Measurements from ENCODE around the gene CASZ1.

The CASZ1 gene

DNA sequence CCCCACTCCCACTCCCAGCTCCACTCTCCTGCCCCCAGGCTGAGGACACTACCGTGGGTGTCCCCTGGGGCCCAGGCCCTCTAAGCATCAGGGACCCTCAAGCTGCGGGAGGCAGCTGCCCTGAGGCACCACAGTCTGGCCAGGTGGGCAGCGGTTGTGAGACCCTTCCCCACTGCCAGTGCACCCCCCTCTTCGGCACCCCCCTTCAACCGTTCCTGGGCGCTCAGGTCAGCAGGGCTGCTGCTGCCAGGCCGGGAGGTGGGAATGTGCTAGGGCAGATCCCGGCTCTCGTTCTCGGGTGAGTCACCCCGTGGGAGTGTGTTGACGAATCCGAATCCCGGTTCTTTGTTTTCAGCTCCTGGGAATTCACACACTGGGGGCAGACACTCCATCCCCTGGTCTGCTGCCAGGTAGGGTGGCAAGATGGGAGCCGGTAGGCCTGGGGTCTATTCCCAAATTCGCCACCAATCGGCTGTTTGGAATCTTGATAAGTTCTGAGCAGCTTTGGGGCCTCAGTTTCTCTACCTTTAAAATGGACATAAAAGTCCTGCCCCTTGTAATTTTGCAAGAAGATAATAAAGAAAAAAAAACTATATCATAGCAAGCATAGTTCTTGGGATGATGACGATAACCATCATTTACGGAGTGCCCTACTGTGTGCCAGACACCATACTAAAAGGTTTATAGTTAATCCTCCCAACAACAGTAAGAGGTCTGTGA lies 28.5 kb upstream of the CASZ1 start:
- Histone ChIP-seq H3K27me3 (ENCODE audit: control insufficient read depth in 1 of 2, insufficient read depth in 2 of 2, low read length in 2 of 2) (peaks cover 5 to 12% of the 10 kb centered on the region in 2 donors), H3K36me3 (ENCODE audit: control insufficient read depth in 1 of 2, insufficient read depth in 2 of 2, low read length in 2 of 2) (no peaks in the 10 kb centered on the region), H3K4me1 (ENCODE audit: control insufficient read depth in 1 of 2, insufficient read depth in 2 of 2, low read length in 2 of 2) (peaks cover 3 to 11% of the 10 kb centered on the region in 2 donors), H3K9me3 (ENCODE audit: control insufficient read depth in 1 of 2, low read length in 2 of 2) (no peaks in the 10 kb centered on the region), H3K9ac (ENCODE audit: low read depth in 1 of 2, low read length in 2 of 2) (no peak overlapping the region), H3K27ac (ENCODE audit: low read depth, low read length) (no peak overlapping the region), H3K4me3 (ENCODE audit: low read depth in 1 of 2, low read length in 2 of 2) (no peak overlapping the region)

DNA sequence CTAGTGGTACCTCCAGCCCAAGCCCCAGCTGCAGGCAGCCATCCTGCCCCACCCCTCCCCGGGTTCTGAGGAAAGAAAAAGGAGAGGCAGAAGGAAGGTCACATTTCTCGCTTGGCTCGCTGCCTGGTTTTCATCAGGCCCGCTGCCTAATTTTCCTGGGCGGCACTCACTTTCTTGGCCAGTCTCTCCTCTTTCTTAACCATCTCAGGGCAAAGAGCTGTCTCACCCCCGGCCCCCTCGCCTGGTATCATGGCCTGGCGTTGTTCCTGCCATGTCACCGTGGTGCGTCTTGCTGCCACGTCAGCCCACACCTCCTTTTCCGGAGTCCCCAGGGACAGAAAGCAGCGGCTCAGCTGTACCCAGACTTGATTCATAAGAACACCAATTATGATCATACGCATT lies 26.6 kb upstream of the CASZ1 start:
- no peak overlapping the region for H3K27ac ChIP-seq (ENCODE audit: low read depth, low read length)
- peaks cover 14 to 29% of the 10 kb centered on the region in 2 donors for H3K4me1 ChIP-seq (ENCODE audit: control insufficient read depth in 1 of 2, insufficient read depth in 2 of 2, low read length in 2 of 2)
- H3K4me3 ChIP-seq (ENCODE audit: low read depth in 1 of 2, low read length in 2 of 2) = no peak overlapping the region

DNA sequence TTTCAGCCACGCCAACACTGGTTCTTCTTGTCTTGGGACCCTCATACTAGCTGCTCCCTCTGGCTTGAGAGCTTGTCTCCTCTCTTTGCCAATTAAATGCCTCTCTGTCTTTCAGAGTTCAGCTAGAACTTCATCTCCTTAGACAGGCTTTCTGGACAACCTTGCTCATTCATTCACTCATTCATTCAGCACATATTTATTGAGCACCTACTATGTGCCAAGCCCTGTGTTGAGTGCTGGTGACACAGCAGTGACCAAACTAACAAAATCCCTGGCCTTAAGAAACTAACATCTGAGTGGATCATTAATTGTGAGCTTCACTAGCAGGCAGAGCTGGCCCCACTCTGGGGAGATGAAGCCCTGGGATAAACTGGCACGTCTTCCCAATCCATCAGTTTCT lies 24.9 kb upstream of the CASZ1 start:
- Histone ChIP-seq H3K36me3 (ENCODE audit: control insufficient read depth in 1 of 2, insufficient read depth in 2 of 2, low read length in 2 of 2) (no peaks in the 10 kb centered on the region), H3K4me1 (ENCODE audit: control insufficient read depth in 1 of 2, insufficient read depth in 2 of 2, low read length in 2 of 2) (peaks cover 22 to 42% of the 10 kb centered on the region in 2 donors), H3K9me3 (ENCODE audit: control insufficient read depth in 1 of 2, low read length in 2 of 2) (no peaks in the 10 kb centered on the region), H3K4me3 (ENCODE audit: low read depth in 1 of 2, low read length in 2 of 2) (no peak overlapping the region), H3K27me3 (ENCODE audit: control insufficient read depth in 1 of 2, insufficient read depth in 2 of 2, low read length in 2 of 2) (no peaks in the 10 kb centered on the region), H3K9ac (ENCODE audit: low read depth in 1 of 2, low read length in 2 of 2) (no peak overlapping the region), H3K27ac (ENCODE audit: low read depth, low read length) (no peak overlapping the region)

More for the DNA sequence above, 26.6 kb upstream of the CASZ1 start:
- Histone ChIP-seq H3K9ac (ENCODE audit: low read depth in 1 of 2, low read length in 2 of 2) (no peak overlapping the region), H3K9me3 (ENCODE audit: control insufficient read depth in 1 of 2, low read length in 2 of 2) (no peaks in the 10 kb centered on the region), H3K36me3 (ENCODE audit: control insufficient read depth in 1 of 2, insufficient read depth in 2 of 2, low read length in 2 of 2) (no peaks in the 10 kb centered on the region), H3K27me3 (ENCODE audit: control insufficient read depth in 1 of 2, insufficient read depth in 2 of 2, low read length in 2 of 2) (peaks cover 5 to 12% of the 10 kb centered on the region in 2 donors)

DNA sequence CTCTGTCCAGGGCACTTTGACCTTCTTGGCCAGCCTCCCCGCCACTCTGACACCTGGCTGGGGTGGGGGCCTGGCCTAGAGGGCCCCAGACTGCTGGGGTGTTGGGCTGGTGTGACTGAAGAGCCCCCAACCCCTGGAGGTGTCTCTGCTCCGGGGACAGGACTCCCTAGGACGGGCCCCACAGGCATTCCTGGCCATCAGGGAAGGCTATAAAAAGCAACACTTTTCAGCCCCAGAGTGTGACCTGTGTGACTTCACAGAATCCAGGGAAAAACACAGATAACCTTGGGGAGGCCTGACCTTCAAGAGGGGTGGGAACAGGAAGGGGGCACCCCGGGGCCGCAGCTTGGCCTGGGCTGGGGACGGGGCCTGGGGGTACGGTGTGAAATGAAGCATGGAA lies 24.0 kb upstream of the CASZ1 start:
- H3K9me3 ChIP-seq (ENCODE audit: control insufficient read depth in 1 of 2, low read length in 2 of 2) = no peaks in the 10 kb centered on the region
- H3K27me3 ChIP-seq (ENCODE audit: control insufficient read depth in 1 of 2, insufficient read depth in 2 of 2, low read length in 2 of 2) = no peaks in the 10 kb centered on the region
- no peak overlapping the region for H3K27ac ChIP-seq (ENCODE audit: low read depth, low read length)
- H3K4me3 ChIP-seq (ENCODE audit: low read depth in 1 of 2, low read length in 2 of 2) = no peak overlapping the region
- H3K4me1 ChIP-seq (ENCODE audit: control insufficient read depth in 1 of 2, insufficient read depth in 2 of 2, low read length in 2 of 2) = peaks cover 32 to 51% of the 10 kb centered on the region in 2 donors
- H3K9ac ChIP-seq (ENCODE audit: low read depth in 1 of 2, low read length in 2 of 2) = no peak overlapping the region
- no peaks in the 10 kb centered on the region for H3K36me3 ChIP-seq (ENCODE audit: control insufficient read depth in 1 of 2, insufficient read depth in 2 of 2, low read length in 2 of 2)

DNA sequence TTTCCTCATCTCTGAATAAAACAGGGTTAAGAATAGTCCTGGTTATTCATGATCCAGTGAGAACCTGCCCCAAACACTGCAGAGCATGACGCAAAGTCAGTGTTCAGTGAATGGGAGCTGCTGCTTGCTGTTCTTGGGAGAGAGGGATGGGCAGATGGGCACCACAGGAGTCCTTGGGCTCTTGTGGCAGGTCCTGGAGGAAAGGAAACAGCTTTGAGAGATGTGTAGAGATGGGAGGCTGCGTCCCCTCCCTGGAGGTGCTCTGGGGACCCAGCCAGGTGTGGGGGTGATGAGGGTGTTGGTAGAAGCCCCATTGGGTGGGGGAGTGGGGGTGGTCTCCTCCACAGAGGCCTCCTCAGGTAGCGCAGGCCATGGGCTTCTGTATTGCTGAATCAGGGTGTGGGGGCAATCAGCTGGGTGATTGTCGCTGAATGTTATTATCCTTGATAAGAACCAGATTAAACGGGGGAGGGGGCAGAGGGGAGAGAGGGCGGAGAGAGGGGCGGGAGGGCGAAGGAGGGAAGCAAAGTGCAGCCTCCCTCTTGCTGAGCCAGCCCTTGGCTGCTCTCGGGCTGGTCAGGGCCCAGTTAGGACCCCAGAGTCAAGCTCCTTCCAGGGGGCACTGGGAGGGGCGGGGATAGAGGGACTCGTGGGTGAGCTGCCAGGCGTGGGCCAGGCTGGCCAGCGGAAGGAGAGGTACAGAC lies 22.9 kb upstream of the CASZ1 start:
- Histone ChIP-seq H3K4me1 (ENCODE audit: control insufficient read depth in 1 of 2, insufficient read depth in 2 of 2, low read length in 2 of 2) (peaks cover 40 to 62% of the 10 kb centered on the region in 2 donors), H3K9me3 (ENCODE audit: control insufficient read depth in 1 of 2, low read length in 2 of 2) (no peaks in the 10 kb centered on the region), H3K4me3 (ENCODE audit: low read depth in 1 of 2, low read length in 2 of 2) (peak overlapping the region; percentile 7 to 45), H3K27me3 (ENCODE audit: control insufficient read depth in 1 of 2, insufficient read depth in 2 of 2, low read length in 2 of 2) (no peaks in the 10 kb centered on the region), H3K9ac (ENCODE audit: low read depth in 1 of 2, low read length in 2 of 2) (peak overlapping the region; percentile 36 to 47), H3K36me3 (ENCODE audit: control insufficient read depth in 1 of 2, insufficient read depth in 2 of 2, low read length in 2 of 2) (no peaks in the 10 kb centered on the region), H3K27ac (ENCODE audit: low read depth, low read length) (peak overlapping the region; percentile 64)

DNA sequence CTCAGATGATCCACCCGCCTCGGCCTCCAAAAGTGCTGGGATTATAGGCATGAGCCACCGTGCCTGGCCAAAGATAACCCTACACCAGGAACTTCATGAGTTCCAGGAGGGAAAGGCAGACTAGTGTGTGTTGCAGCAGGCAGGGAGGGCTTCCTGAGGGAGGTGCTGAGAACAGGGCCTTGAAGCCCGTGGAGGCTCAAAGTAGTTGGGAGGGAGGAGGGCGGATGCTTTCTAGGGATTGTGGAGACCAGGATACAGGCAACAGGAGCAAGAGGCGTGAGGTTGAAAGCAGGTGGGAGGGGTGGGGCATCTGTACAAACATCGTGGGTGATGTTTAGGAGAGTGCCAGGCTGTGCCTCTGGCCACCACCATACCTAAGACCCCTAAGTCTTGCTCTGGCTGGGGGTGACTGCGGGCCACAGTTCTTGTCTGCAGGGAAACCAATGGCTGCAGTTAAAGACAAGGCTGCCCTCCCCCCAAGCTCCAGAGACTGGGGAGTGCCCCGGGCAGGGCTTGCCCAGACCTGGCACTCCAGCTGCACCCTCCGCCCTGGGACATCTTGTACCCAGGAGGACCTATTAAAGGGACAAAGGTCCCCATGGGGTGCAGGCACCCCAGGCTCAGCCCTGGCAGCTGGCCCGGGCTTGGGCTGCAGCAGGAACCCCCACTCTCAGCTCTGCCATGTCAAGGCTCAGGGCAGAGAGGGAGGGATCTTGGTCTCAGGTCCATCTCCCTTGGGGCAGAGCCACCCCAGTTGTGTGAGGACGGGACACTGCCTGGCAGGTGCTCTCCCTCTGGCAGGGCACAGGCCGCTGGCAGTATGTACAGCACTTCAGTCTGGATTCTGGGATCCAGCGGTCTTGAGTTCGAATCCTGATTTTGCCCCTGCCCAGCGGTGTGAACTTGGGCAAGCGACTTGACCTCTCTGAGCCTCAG lies 22.1 kb upstream of the CASZ1 start:
- Histone ChIP-seq H3K27ac (ENCODE audit: low read depth, low read length) (peak overlapping the region; percentile 88), H3K36me3 (ENCODE audit: control insufficient read depth in 1 of 2, insufficient read depth in 2 of 2, low read length in 2 of 2) (no peaks in the 10 kb centered on the region), H3K9ac (ENCODE audit: low read depth in 1 of 2, low read length in 2 of 2) (peak overlapping the region; percentile 34 to 36), H3K27me3 (ENCODE audit: control insufficient read depth in 1 of 2, insufficient read depth in 2 of 2, low read length in 2 of 2) (no peaks in the 10 kb centered on the region), H3K9me3 (ENCODE audit: control insufficient read depth in 1 of 2, low read length in 2 of 2) (no peaks in the 10 kb centered on the region), H3K4me3 (ENCODE audit: low read depth in 1 of 2, low read length in 2 of 2) (peak overlapping the region; percentile 1 to 7), H3K4me1 (ENCODE audit: control insufficient read depth in 1 of 2, insufficient read depth in 2 of 2, low read length in 2 of 2) (peaks cover 40 to 64% of the 10 kb centered on the region in 2 donors)

DNA sequence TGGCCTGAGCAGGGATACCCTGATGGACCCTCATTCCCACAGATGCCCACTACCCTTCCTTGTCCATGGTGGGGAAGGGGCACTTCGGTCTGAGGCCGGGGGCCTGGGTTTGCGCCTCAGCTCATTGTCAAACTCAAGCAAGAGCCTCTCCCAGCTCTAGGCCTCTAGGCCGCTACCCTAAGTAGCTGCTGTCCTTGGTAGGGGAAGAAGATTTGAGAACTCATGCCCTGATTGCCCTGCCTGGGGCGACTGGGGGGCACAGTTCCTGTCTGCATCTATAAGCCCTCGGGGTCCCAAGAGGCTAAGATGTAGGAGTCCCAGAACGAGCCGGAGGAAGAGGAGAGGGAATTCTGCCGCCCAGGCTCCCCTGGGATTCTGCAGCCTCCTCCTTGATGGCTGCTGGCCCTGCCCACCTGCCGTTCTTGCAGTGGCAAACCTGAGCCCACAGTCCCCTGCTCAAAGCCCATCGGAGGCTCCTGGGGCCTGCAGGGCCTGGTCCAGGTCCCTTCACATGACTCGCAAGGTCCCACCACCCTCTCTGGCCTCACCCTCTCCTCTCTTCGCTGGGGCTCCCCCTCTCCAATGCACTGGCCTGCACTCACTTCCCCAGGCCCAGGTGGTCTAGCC lies 20.4 kb upstream of the CASZ1 start:
- Histone ChIP-seq H3K27ac (ENCODE audit: low read depth, low read length) (no peak overlapping the region), H3K9ac (ENCODE audit: low read depth in 1 of 2, low read length in 2 of 2) (no peak overlapping the region), H3K9me3 (ENCODE audit: control insufficient read depth in 1 of 2, low read length in 2 of 2) (no peaks in the 10 kb centered on the region), H3K27me3 (ENCODE audit: control insufficient read depth in 1 of 2, insufficient read depth in 2 of 2, low read length in 2 of 2) (no peaks in the 10 kb centered on the region), H3K36me3 (ENCODE audit: control insufficient read depth in 1 of 2, insufficient read depth in 2 of 2, low read length in 2 of 2) (no peaks in the 10 kb centered on the region), H3K4me1 (ENCODE audit: control insufficient read depth in 1 of 2, insufficient read depth in 2 of 2, low read length in 2 of 2) (peaks cover 40 to 58% of the 10 kb centered on the region in 2 donors), H3K4me3 (ENCODE audit: low read depth in 1 of 2, low read length in 2 of 2) (no peak overlapping the region)

DNA sequence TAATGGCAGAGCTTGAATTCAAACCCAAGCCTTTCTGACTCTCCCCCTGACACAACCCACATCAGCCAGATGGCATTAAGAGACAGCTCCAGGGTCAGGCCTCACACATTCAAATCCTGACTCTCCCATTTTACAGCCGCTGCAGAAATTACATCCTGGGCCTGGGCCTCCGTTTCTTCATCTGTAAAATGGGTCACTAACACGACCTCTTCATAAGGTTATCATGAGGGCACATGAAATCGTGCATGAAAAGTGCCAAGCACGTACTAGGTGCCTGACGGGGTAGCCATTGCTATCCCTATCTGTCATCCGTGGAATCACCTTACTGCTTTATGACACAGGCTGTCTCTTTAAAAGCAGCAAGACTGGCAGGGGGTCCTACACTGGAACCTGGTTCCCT lies 19.8 kb upstream of the CASZ1 start:
- no peak overlapping the region for H3K4me3 ChIP-seq (ENCODE audit: low read depth in 1 of 2, low read length in 2 of 2)
- H3K27ac ChIP-seq (ENCODE audit: low read depth, low read length) = no peak overlapping the region
- peak overlapping the region; percentile 9 to 23 for H3K9ac ChIP-seq (ENCODE audit: low read depth in 1 of 2, low read length in 2 of 2)
- peaks cover 40 to 58% of the 10 kb centered on the region in 2 donors for H3K4me1 ChIP-seq (ENCODE audit: control insufficient read depth in 1 of 2, insufficient read depth in 2 of 2, low read length in 2 of 2)
- no peaks in the 10 kb centered on the region for H3K36me3 ChIP-seq (ENCODE audit: control insufficient read depth in 1 of 2, insufficient read depth in 2 of 2, low read length in 2 of 2)
- no peaks in the 10 kb centered on the region for H3K27me3 ChIP-seq (ENCODE audit: control insufficient read depth in 1 of 2, insufficient read depth in 2 of 2, low read length in 2 of 2)
- H3K9me3 ChIP-seq (ENCODE audit: control insufficient read depth in 1 of 2, low read length in 2 of 2) = no peaks in the 10 kb centered on the region

DNA sequence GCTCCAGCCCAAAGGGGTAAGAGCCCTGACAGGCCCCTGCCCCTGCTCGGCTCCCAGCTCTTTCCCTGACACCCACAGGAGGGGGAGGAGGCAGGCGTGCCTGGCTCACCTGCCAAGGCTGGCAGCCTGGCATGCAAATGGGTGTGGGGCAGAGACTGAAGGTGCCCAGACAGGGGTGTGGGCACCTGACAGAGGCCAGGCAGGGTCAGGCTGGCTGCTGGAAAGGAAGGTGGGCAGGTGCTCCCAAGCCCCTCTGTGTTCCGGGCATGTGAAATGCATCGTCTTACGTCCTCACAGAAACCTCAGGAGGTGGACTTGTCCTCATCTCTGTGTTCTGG lies 19.4 kb upstream of the CASZ1 start:
- H3K4me1 ChIP-seq (ENCODE audit: control insufficient read depth in 1 of 2, insufficient read depth in 2 of 2, low read length in 2 of 2) = peaks cover 40 to 58% of the 10 kb centered on the region in 2 donors
- no peaks in the 10 kb centered on the region for H3K36me3 ChIP-seq (ENCODE audit: control insufficient read depth in 1 of 2, insufficient read depth in 2 of 2, low read length in 2 of 2)
- H3K9ac ChIP-seq (ENCODE audit: low read depth in 1 of 2, low read length in 2 of 2) = peak overlapping the region; percentile 9 to 31
- peak overlapping the region in 1 of 2 donors; percentile 10 for H3K4me3 ChIP-seq (ENCODE audit: low read depth in 1 of 2, low read length in 2 of 2)
- no peaks in the 10 kb centered on the region for H3K9me3 ChIP-seq (ENCODE audit: control insufficient read depth in 1 of 2, low read length in 2 of 2)
- no peak overlapping the region for H3K27ac ChIP-seq (ENCODE audit: low read depth, low read length)
- no peaks in the 10 kb centered on the region for H3K27me3 ChIP-seq (ENCODE audit: control insufficient read depth in 1 of 2, insufficient read depth in 2 of 2, low read length in 2 of 2)

Data from duodenal mucosa (tissue), 2 donors.